Keratinocyte (primary cell): ENCODE data around the gene TOX3. TPM values are rescaled to one million over a fixed set of nuclear protein-coding genes. Genes with fewer than 3 reads are reported as not detected.

Source experiments
- DNase-seq: peaks from one replicate; pipeline ENCODE4 v3.0.0-alpha.2; 2011; ENCODE audit warnings: low read depth, missing footprints, low spot score
- FAIRE-seq: peaks from 2 replicates; lab custom pipeline; 2011; peaks lifted over from hg19 to GRCh38; lab: Jason Lieb, UNC
- H2AFZ ChIP-seq: 2 replicates; pipeline ENCODE4 v1.6.0; 2012; ENCODE audit warnings: low read length, control low read depth, inconsistent platforms; ENCODE audit not compliant: control insufficient read depth
- H3K27ac ChIP-seq: 2 replicates; pipeline ENCODE4 v1.5.1; 2011; ENCODE audit warnings: low read length; ENCODE audit not compliant: control insufficient read depth, insufficient read depth
- H3K27me3 ChIP-seq: 3 replicates; pipeline ENCODE4 v1.6.0; 2011; ENCODE audit warnings: low read length; ENCODE audit not compliant: control insufficient read depth, insufficient read depth; ENCODE audit errors: extremely low read depth
- H3K36me3 ChIP-seq, 2 experiments: 2 replicates in 1 of 2; 3 replicates in 1 of 2; pipeline ENCODE4 v1.5.1; 2011; ENCODE audit warnings: low read length in 2 of 2, mild to moderate bottlenecking in 1 of 2; ENCODE audit not compliant: control insufficient read depth in 2 of 2, insufficient read depth in 2 of 2; ENCODE audit errors: extremely low read depth in 1 of 2
- H3K4me1 ChIP-seq: 3 replicates; pipeline ENCODE4 v1.5.1; 2011; ENCODE audit warnings: low read length; ENCODE audit not compliant: control insufficient read depth, insufficient read depth; ENCODE audit errors: extremely low read depth
- H3K4me2 ChIP-seq: 3 replicates; pipeline ENCODE4 v1.6.0; 2011; ENCODE audit warnings: low read depth, low read length; ENCODE audit not compliant: control insufficient read depth, insufficient read depth; ENCODE audit errors: extremely low read depth
- H3K4me3 ChIP-seq, 3 experiments: fragments of 200-600 bp in 1 of 3; sonication (generic) in 1 of 3; 2 replicates in 2 of 3; 3 replicates in 1 of 3; pipeline ENCODE4 v1.5.1; 2011 to 2016; ENCODE audit warnings: low read length in 3 of 3, mild to moderate bottlenecking in 3 of 3, control low read depth in 2 of 3, inconsistent platforms in 1 of 3, low read depth in 1 of 3, mixed read lengths in 1 of 3, mixed run types in 1 of 3, moderate library complexity in 1 of 3; ENCODE audit not compliant: control insufficient read depth in 2 of 3, insufficient read depth in 2 of 3; ENCODE audit errors: extremely low read depth in 1 of 3
- H3K79me2 ChIP-seq: 2 replicates; pipeline ENCODE4 v1.6.0; 2012; ENCODE audit warnings: low read length; ENCODE audit not compliant: control insufficient read depth, insufficient read depth
- H3K9ac ChIP-seq: 3 replicates; pipeline ENCODE4 v1.6.0; 2011; ENCODE audit warnings: low read length; ENCODE audit not compliant: control insufficient read depth, insufficient read depth; ENCODE audit errors: extremely low read depth
- H3K9me1 ChIP-seq: 3 replicates; pipeline ENCODE4 v1.6.0; 2011; ENCODE audit warnings: low read length; ENCODE audit not compliant: control insufficient read depth, insufficient read depth; ENCODE audit errors: extremely low read depth
- H3K9me3 ChIP-seq: 2 replicates; pipeline ENCODE4 v1.5.1; 2012; ENCODE audit warnings: low read depth, low read length; ENCODE audit not compliant: control insufficient read depth
- H4K20me1 ChIP-seq: 3 replicates; pipeline ENCODE4 v1.6.0; 2011; ENCODE audit warnings: low read length; ENCODE audit not compliant: control insufficient read depth, insufficient read depth; ENCODE audit errors: extremely low read depth
- CTCF ChIP-seq, 3 experiments: IDR thresholded peaks in 1 of 3; conservative IDR thresholded peaks in 1 of 3; optimal IDR thresholded peaks in 1 of 3; 2 replicates in 2 of 3; 3 replicates in 1 of 3; pipeline versions ENCODE3 to v1.5.1; 2011; ENCODE audit warnings: low read length in 3 of 3, mild to moderate bottlenecking in 3 of 3, moderate library complexity in 2 of 3, control low read depth in 1 of 3, inconsistent platforms in 1 of 3; ENCODE audit not compliant: insufficient read depth in 2 of 3; ENCODE audit errors: extremely low read depth in 1 of 3
- EZH2 ChIP-seq: IDR thresholded peaks from one replicate; pipeline ENCODE4 v1.6.1; 2012; ENCODE audit warnings: inconsistent platforms, mild to moderate bottlenecking, low read length, moderate library complexity
- dilution Hi-C: fragments of 300-500 bp; cut with MboI; formaldehyde crosslinking; loops from one replicate; pipeline ENCODE4 v1.7.0; 2020; ENCODE audit warnings: low sequenced_read_pairs; ENCODE audit not compliant: extremely low pct_ligation_motif_present
- polyA plus RNA-seq, 5 experiments: library from polyadenylated mRNA; depleted of rRNA in 3 of 5; stranded (reverse) in 3 of 5; stranded (forward) in 1 of 5; unstranded in 1 of 5; fragments of >200 nt; gene quantifications; 1 replicate in 1 of 5; 2 replicates in 3 of 5; 3 replicates in 1 of 5; pipeline versions ENCODE4 v1.2.1 to v1.2.3, GENCODE V29; 2011 to 2012; ENCODE audit warnings: missing spikeins in 2 of 5, low read depth in 1 of 5, low replicate concordance in 1 of 5

TOX3 gene
- polyA plus RNA-seq, 1 donor (not counting 4 experiments of a cell fraction or from before 2014, with no cell fraction given): not detected

GRCh38 chr16:52469091-52469490, 77.9 kb downstream of the TOX3 start:
- Histone ChIP-seq H3K9ac (no peak overlapping the region), H3K79me2 (no peaks in the 10 kb centered on the region), H3K4me3 (no peak overlapping the region), H3K9me1 (no peaks in the 10 kb centered on the region), H3K4me1 (no peaks in the 10 kb centered on the region), H3K27me3 (no peaks in the 10 kb centered on the region), H4K20me1 (no peaks in the 10 kb centered on the region), H3K36me3 (no peaks in the 10 kb centered on the region), H3K4me2 (no peak overlapping the region), H2AFZ (no peak overlapping the region), H3K27ac (no peak overlapping the region), H3K9me3 (no peaks in the 10 kb centered on the region)
- FAIRE-seq: no peak
- TF ChIP-seq EZH2 (no peak), CTCF (optimal IDR thresholded peaks at IDR 0.05 in 1 of 3, IDR thresholded peaks at IDR 0.05 in 1 of 3, conservative IDR thresholded peaks at IDR 0.05 in 1 of 3; ENCODE audit: extremely low read depth in 1 of 3, insufficient read depth in 2 of 3, low read length in 3 of 3) (no peak)
- dilution Hi-C loops: no loop called here
- no peak for DNase-seq

- DNase-seq (no peak), FAIRE-seq (no peak)
- Histone ChIP-seq H2AFZ (no peak overlapping the region), H3K36me3 (no peaks in the 10 kb centered on the region), H3K4me2 (no peak overlapping the region), H3K9ac (no peak overlapping the region), H3K27me3 (no peaks in the 10 kb centered on the region), H4K20me1 (no peaks in the 10 kb centered on the region), H3K4me1 (no peaks in the 10 kb centered on the region), H3K79me2 (no peaks in the 10 kb centered on the region), H3K9me1 (no peaks in the 10 kb centered on the region), H3K4me3 (no peak overlapping the region), H3K27ac (no peak overlapping the region), H3K9me3 (no peaks in the 10 kb centered on the region)
- dilution Hi-C loops: no loop called here
- no peak for TF ChIP-seq CTCF (optimal IDR thresholded peaks at IDR 0.05 in 1 of 3, IDR thresholded peaks at IDR 0.05 in 1 of 3, conservative IDR thresholded peaks at IDR 0.05 in 1 of 3; ENCODE audit: extremely low read depth in 1 of 3, insufficient read depth in 2 of 3, low read length in 3 of 3)
- TF ChIP-seq EZH2: no peak
Observed at GRCh38 chr16:52467753-52468152, 79.2 kb downstream of the TOX3 start.
